ENCODE data around the gene SLC25A33. TPM values are rescaled to one million over a fixed set of nuclear protein-coding genes. Genes with fewer than 3 reads are reported as not detected.
A peak's percentile ranks its signal among the peaks of the same experiment; 100 is the strongest.

Gene SLC25A33
- total RNA-seq, 2 donors from 2014 or later, result 10.9 to 16.4 TPM

- no peak for TF ChIP-seq CTCF (IDR thresholded peaks at IDR 0.05)
- no peak for DNase-seq (ENCODE audit: low spot score)
- H3K4me1 ChIP-seq, result peaks cover 0 to 23% of the 10 kb centered on the region in 2 donors
- peak overlapping the region in 1 of 2 donors; percentile 80 for H3K27ac ChIP-seq
- H3K36me3 ChIP-seq, result no peaks in the 10 kb centered on the region
- no peak overlapping the region for H3K4me3 ChIP-seq
- no peaks in the 10 kb centered on the region for H3K27me3 ChIP-seq
- H3K9me3 ChIP-seq, result no peaks in the 10 kb centered on the region
These were observed 1.2 kb upstream of the SLC25A33 start for GRCh38 chr1:9537863-9538668.

DNA sequence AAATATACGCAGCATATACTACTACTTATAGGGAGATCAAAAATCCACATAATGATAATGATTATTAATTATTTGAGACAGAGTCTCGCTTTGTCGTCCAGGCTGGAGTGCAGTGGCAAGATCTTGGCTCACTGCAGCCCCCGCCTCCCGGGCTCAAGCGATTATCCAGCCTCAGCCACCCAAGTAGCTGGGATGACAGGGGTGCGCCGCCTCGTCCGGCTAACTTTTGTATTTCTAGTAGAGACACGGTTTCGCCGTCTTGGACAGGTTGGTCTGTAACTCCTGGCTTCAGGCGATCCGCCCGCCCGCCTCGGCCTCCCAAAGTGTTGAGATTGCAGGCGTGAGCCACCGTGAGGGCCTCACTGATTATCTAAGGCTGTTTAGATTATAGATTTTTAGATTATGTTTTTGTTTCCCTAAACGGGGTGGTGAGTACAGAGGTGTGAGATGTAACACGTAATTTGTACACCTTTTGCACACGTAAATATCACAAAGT lies 548 bp upstream of the SLC25A33 start:
- TF ChIP-seq CTCF (IDR thresholded peaks at IDR 0.05), result no peak
- DNase-seq (ENCODE audit: low spot score), result no peak
- no peak overlapping the region for H3K4me3 ChIP-seq

GRCh38 chr1:9539829-9540550 lies 725 bp downstream of the SLC25A33 start:
- DNase-seq (ENCODE audit: low spot score), result peak; percentile 69

More for the DNA sequence above, 548 bp upstream of the SLC25A33 start:
- H3K9me3 ChIP-seq, result no peaks in the 10 kb centered on the region
- no peaks in the 10 kb centered on the region for H3K36me3 ChIP-seq
- H3K27me3 ChIP-seq, result no peaks in the 10 kb centered on the region
- peak overlapping the region; percentile 69 to 80 for H3K27ac ChIP-seq
- H3K4me1 ChIP-seq, result peaks cover 0 to 26% of the 10 kb centered on the region in 2 donors

GRCh38 chr1:9542430-9542829 lies 3.2 kb downstream of the SLC25A33 start:
- peak overlapping the region; percentile 44 to 57 for H3K27ac ChIP-seq
- no peak for DNase-seq (ENCODE audit: low spot score)
- H3K4me1 ChIP-seq, result peaks cover 0 to 34% of the 10 kb centered on the region in 2 donors
- H3K27me3 ChIP-seq, result no peaks in the 10 kb centered on the region
- no peaks in the 10 kb centered on the region for H3K36me3 ChIP-seq
- H3K9me3 ChIP-seq, result no peaks in the 10 kb centered on the region
- no peak for TF ChIP-seq CTCF (IDR thresholded peaks at IDR 0.05)
- H3K4me3 ChIP-seq, result no peak overlapping the region

More at GRCh38 chr1:9539829-9540550, 725 bp downstream of the SLC25A33 start:
- Histone ChIP-seq H3K27me3 (no peaks in the 10 kb centered on the region), H3K27ac (peak overlapping the region; percentile 88 to 95), H3K4me3 (peak overlapping the region; percentile 51 to 92), H3K36me3 (no peaks in the 10 kb centered on the region), H3K9me3 (no peaks in the 10 kb centered on the region), H3K4me1 (peaks cover 0 to 26% of the 10 kb centered on the region in 2 donors)
- no peak for TF ChIP-seq CTCF (IDR thresholded peaks at IDR 0.05)

- H3K27me3 ChIP-seq, result no peaks in the 10 kb centered on the region
- DNase-seq (ENCODE audit: low spot score), result no peak
- no peak for TF ChIP-seq CTCF (IDR thresholded peaks at IDR 0.05)
- H3K4me1 ChIP-seq, result peaks cover 0 to 51% of the 10 kb centered on the region in 2 donors
- H3K4me3 ChIP-seq, result no peak overlapping the region
- H3K36me3 ChIP-seq, result no peaks in the 10 kb centered on the region
- peak overlapping the region in 1 of 2 donors; percentile 7 for H3K27ac ChIP-seq
- no peaks in the 10 kb centered on the region for H3K9me3 ChIP-seq
These were observed 5.7 kb downstream of the SLC25A33 start for GRCh38 chr1:9544926-9545325.

All from right atrium auricular region (tissue), 2 donors.